ENCODE measurements around the gene RAD51B.
A peak's percentile ranks its signal among the peaks of the same experiment; 100 is the strongest.
"Not testable (repeated sequence)": the region's sequence is repeated elsewhere in the genome, so short reads cannot be mapped to it uniquely, and the experiment has no call there.

Gene RAD51B

DNA sequence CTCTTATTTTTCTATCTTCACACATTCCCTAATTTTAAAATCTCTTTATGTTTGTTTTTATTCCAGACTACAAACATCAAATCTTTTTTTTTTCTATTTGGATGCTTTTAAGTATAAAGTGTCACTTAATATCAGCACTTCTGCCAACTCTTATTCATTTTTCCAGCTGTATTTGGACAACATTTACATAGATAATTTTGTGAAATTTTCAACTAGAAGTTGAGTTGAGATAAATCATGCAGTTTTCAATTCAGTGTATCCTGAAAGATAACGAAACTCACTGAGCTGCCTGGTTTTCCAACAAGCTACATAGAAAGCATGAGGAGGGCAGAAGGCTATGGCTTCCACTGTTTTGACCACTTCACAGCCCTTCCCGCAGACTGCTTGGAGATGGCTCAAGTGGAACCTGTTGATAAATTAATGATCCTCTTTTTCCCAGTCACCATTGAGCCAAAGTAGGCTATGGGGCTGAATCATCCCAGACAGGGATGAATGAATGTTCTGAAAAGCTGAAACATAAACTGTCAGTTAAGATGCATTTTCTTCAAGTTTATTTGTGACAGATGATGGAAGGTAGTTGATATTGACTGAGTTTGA, 213.9 kb downstream of the RAD51B start:
- DNase-seq = no peak

DNA sequence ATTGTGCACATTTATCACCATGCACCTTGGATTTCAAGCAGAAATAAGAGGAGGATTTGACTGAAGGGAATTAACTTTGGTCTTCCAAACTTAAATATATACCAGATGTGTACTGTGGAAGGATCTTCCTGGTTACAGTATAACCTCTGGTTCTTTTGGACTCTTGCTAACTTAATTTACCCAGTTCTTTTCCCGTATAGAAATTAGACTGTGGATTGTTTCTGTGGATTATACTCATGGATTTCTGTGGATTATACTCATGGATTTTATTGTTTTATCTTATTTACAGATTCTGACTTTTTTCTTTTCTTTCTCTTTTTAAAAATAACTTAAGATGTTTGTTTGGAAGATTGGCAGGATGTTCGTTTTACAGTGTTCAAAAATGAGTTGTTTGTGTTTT, 215.3 kb downstream of the RAD51B start:
- no peak for DNase-seq

GRCh38 chr14:68036202-68036601, 216.6 kb downstream of the RAD51B start:
- no peak for DNase-seq

DNA sequence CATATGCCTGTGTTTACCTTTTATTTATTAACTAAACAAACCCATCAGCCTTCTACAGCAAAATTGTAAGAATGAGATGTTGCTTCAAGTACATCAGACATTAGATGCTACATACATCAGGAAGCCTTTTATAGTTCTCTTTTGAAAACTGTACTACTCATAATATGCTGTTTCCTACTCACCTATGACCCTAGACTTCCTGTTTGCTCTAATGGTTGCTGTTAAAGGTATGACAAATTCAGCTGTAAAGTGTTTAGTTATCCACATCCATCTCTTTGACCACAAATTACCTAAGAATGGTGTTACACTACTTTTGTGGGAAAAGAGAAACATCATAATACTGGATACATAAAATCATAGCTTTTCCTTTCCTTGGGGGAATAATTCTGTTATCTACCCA, 220.0 kb downstream of the RAD51B start:
- DNase-seq = no peak

GRCh38 chr14:68040633-68041369, 221.2 kb downstream of the RAD51B start:
- no peak for DNase-seq

DNA sequence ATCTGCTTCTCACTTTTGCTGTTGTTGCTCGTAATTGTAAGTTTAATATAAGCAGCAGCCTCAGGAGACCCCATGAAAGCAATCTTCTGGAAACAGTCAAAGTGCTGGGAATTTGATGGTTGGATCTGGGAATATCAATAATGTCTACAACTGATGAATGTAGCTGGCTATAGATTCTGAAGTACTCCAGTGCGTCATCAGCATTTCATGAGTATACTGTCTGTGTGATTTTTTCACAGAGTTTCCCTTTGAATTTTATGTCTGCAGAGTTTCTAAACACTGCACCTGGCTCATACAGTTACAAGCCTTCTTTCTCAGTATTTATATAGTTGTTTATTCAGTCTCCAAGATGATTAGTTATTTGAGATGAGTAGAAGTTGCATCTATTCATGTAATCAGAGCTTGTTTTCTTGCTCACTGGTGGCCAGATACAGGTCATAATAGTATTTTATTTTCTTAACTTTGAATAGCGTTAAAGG, 222.3 kb downstream of the RAD51B start:
- DNase-seq = peak in 1 of 2 experiments; percentile 17

- DNase-seq = peak in 1 of 2 experiments; percentile 6
Observed at GRCh38 chr14:68042586-68043210, 223.1 kb downstream of the RAD51B start.

DNA sequence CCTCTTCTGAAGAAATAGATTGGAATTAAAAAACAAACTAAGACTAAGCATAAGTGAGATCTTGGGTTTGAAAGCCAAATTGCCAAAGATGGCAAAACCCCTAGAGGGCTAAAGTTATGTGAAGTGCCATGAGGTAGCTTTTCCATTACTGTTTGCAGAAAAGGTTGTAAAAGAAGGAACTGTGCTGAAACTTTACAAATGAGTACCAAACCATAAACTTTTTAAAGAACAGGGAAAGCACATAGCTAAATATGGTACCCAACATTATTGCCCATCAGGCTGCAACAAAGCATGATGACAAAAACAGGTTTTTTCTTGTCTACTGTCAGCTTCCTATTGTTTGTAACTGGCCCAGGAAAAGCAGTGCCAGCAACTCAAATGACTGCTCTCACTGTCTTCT, 224.2 kb downstream of the RAD51B start:
- no peak for DNase-seq

- DNase-seq = no peak
Observed at GRCh38 chr14:68047906-68048305, 228.3 kb downstream of the RAD51B start.

DNA sequence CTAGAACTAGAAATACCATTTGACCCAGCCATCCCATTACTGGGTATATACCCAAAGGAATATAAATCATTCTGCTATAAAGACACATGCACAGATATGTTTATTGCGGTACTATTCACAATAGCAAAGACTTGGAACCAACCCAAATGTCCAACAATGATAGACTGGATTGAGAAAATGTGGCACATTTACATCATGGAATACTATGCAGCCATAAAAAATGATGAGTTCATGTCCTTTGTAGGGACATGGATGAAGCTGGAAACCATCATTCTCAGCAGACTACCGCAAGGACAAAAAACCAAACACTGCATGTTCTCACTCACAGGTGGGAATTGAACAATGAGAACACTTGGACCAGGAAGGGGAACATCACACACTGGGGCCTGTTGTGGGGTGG, 229.2 kb downstream of the RAD51B start:
- not testable (repeated sequence) for DNase-seq

DNA sequence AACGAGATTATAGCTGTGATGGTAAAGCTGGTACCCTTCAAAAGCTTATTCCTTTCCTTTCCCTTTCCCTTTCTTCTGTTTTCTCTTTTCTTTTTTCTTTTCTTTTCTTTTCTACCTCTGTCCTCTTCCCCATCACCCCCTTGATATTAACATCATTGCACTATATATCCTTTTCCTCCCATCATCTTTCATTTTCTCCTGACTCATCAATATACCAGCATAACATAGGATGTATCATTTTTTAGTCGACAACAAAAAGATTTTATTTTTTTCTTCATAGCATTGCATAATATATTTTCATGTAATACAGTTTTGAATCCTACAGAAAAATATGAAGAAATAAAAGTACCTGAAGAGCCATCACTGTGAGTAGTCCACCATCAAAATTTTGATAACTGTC, 230.6 kb downstream of the RAD51B start:
- no peak for DNase-seq

- DNase-seq = no peak
Observed at GRCh38 chr14:68051146-68051545, 231.6 kb downstream of the RAD51B start.

GRCh38 chr14:68060198-68060597, 240.6 kb downstream of the RAD51B start:
- no peak for DNase-seq

DNA sequence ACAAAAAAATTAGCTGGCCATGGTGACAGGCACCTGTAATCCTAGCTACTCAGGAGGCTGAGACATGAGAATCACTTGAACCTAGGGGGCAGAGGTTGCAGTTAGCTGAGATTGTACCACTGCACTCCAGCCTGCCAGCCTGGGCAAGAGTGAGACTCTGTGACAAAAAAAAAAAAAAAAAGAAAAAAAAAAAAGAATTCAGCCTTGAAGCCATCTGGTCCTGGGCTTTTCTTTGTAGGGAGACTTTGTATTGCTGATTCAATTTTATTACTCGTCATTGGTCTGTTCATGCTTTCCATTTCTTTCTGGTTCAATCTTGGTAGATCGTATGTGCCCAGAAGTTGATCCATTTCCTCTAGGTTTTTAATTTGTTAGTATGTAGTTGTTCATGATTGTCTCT, 243.1 kb downstream of the RAD51B start:
- no peak for DNase-seq

DNA sequence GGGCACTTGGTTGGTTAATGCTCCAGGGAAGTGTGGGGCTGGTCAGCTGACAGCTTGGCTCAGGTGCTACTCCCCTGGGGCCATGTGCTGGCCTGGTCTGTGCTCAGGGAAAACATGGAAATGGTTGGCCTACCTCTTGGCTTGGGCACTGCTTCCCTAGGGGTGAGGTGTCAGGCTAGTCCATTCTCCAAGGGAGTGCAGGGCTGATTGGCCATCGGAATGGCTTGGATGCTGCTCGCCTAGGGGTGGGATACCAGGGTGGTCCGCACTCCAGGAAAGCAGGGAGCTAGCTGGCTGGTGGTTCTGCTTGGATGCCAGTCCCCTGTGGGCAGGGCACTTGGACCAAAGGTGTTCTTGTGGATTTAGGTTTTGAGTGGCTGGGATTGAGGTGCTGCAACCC, 245.7 kb downstream of the RAD51B start:
- DNase-seq = no peak

DNA sequence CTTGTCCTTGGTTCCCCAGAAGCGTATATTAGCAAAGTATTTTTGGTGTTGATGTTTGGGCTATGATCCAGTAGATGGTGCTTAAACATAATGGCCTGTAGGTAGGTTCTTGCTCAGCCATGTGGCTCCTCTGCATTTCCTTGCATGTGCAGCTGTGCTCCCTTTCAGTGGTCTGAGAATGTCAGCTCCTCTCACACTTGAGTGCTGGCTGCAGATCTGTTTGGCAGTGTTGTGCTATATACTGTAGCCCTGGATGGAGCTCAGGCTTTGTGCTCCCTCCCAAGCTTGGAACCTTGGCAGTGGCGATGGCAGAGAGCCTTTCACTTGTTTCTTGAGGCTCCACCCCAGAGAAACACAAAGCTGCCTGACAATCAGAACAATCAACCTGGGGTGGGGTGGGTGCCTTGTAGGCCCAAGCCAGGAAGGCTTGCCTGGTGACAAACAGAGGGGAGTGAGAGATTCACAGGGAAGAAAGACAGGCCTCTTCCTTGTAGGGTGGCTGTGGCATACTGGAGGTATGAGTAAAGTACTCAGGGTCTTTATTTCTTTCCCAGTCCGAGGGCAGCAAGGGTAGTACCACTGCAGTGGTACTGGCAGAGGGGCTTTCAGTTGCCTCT, 255.3 kb downstream of the RAD51B start:
- no peak for DNase-seq

DNA sequence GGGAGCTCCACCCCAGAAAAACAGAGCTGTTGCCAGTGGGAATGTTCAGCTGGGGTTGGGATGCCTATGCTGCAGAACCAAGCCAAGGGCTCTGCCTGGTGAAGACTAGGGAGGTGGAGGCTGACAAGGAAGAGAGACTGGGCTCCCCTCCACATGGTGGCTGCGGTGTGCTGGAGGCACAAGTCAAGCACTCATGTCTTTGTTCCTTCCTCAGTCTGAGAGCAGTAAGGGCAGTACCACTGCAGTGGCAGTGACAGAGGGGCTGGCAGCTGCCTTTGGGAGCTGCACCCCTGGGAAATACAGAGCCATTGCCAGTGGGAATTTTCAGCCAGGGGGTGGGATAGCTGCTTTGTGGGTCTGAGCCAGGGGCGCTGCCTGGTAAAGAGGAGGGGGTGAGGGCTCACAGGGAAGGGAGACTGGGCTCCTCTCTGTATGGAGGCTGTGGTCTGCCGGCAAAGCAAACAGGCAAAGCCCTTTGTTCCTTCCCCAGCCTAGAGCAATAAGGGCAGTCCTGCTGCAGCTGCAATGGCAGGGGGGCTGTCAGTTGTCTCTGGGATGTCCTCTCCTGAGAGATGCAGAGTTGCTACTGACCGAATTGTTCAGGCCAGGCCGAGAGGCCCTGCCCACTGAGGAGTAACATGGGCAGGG, 255.9 kb downstream of the RAD51B start:
- DNase-seq = no peak

DNA sequence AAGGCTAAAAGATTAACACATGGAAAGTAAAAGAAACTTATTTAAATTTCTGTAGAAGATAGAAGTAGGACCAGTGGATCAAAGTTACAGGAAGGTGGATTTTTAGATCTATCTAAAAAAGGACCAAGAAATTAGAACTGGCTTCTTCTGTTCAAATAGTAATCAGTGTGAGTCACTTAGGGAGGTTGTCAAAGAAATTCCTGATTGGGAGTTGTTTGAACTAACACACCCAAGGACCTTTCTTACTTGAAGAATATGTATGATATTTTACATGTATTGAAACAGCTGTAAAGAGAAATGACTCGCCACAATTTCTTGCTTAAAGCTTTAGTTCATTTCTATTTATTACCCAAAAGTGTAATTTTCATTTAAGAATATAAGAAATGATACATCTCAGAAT, 256.9 kb downstream of the RAD51B start:
- DNase-seq = no peak

DNA sequence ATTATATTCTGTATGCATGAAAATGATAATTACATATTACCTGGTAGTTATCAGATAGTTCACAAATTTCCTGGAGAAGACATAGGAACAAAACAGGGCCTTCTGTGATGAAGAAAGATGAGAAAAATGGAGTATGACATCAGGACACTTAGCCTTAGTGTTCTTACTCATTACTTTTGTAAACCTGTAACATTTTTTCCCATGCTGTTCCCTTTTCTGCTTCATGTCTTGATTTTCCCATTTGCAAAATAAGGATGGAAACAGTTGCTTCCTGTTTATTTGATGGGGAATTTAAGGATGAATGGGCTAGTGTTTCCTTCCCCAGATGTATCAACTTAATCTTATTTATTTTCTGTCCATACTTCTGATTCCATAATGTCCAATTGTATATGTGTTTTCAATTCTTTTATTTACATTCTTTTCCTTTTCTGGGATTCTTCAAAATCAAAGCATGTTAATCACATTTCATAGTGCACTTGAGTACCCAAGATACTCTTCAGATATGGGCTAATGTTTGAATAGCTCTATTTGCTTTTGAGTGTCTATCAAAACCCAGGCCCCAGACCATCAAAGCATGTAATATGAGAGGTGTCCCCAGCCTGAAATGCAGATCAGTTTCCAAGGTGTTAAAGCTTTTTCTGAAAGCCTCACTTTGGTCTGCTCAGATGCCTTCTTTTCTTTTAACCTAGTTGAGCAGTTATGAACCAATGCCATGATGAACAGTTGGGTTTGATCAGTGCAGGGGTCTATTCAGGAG, 260.5 kb downstream of the RAD51B start:
- no peak for DNase-seq

GRCh38 chr14:68081489-68081888, 261.9 kb downstream of the RAD51B start:
- no peak for DNase-seq

DNA sequence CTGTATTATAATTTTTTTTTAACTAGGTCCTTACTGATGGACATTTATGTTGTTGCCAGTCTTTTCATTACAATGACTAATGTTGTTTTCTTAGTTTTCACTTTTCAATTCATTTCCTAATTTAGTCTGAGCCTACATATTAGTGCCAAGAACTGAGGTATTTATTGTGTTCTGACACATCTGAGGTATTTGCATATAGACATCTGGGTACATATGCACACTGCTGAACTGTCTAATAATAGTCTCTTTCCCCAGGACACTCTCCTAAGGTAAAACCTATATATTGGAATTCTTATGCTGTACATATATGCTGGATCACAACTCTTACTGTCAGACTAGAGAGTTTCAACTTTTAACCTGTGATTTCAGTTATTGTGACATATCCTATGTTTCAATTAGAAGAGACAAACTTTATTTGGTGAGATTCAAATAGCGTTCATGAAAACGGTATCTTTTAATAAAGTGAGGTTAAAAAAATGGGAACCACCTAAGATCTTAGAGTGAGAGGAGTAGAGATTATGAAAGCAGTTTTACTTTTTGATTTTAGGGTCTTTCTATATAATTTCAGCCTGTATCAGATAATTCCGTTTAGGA, 263.2 kb downstream of the RAD51B start:
- no peak for DNase-seq

DNA sequence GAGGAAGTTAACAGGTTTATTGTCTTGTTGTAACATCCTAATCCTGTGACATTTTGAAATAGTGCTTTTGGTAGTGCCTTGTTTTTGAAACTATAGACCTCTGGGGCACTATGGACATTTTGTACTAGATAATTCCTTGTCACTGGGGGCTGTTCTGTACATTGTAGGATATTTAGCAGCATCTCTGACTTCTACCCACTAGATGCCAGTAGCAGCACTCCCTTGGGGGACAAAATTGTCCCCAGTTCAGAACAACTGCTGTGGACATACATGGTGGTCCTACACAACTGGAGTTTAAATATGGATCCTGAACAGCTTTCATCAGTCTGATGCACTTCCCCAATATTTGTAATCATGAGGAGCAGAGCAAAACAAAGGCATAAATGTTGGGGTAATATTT, 264.7 kb downstream of the RAD51B start:
- peak in 1 of 2 experiments; percentile 14 for DNase-seq

Measured in NCI-H2081 (cell line).